NK-92 treated with Interleukin-12 subunit alpha and Interleukin-12 subunit beta, amount 100 ng/mL, for 24 hours (cell line): Measurements from ENCODE around the gene PXMP4.
A peak's percentile ranks its signal among the peaks of the same experiment; 100 is the strongest.
"Not testable (repeated sequence)": the region's sequence is repeated elsewhere in the genome, so short reads cannot be mapped to it uniquely, and the experiment has no call there.

Experiments used
- DNase-seq: peaks from one replicate; lab custom pipeline; 2025; lab: John Stamatoyannopoulos, UW

Gene PXMP4, protein sequence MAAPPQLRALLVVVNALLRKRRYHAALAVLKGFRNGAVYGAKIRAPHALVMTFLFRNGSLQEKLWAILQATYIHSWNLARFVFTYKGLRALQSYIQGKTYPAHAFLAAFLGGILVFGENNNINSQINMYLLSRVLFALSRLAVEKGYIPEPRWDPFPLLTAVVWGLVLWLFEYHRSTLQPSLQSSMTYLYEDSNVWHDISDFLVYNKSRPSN

DNA sequence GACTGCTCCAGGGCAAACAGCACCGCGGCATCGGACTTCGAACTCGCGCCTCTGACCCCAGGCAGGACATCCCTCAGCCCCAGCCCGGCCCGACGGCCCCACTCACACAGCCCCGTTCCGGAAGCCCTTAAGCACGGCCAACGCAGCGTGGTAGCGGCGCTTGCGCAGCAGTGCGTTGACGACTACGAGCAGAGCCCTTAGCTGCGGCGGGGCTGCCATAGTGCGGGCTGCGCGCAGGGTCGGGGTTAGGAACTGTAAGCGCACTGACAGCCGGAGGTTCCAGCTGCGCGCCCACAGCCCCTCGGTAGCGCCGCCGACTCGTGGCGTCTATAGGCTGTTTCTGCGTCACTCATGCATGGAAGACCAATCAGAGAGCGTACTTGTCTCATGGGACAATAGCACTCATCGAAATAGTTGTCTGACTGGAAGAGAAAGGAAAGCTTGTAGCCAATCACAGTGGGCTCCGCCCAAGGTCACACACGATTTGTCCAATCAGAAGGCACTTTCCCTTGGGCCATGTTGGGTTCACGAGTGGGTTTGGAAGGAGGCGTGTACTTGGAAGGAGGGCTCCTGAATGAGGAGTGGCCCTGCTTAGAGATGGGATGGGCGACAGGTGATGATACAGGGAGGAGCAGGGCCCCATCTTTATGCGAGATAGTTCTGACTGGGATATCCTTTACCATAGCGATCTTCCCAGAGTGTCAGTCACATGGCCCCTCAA, at the start of gene PXMP4:
TSS of gene PXMP4 (minus strand) at position 322 of the 721 bp plus-strand sequence. CDS start at position 219, 103 bp downstream.
- peak; percentile 60 for DNase-seq

DNA sequence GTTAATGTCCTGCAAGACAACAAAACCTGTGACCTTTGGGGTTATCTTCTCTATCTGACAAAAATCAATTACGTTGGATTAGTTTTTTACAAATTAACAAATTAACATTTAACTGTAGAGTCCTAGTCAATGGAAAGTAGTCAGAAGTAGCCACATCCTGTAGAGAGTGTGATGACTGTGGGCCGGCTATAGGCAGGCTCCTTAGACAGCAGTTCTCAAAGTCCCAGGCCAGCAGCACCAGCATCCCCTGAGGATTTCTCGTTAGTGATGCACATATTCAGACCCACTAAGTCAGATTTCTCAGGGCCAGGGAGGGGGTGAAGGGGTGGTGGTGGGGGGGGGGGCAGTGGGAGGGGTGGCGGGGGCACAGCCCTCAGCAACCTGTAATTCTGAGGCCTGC, 48.9 kb upstream of the PXMP4 start:
- no peak for DNase-seq

DNA sequence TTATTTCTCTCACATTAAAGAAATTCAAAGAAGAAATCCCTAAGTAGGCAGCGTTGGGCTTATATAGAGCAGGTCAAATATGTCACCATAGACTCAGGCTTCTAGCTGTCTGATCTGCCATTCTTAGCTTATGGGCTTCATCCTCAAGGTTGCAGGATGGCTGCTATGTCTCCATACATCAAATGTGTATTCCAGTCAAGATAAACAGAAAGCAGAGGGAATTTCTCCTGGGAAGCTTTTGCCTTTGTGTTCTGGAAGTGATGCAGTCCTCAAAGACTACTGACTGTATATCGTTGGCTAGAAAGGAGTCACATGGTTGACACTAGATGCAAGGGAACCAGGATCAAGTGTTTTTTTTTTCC, 47.6 kb upstream of the PXMP4 start:
- no peak for DNase-seq

GRCh38 chr20:33766686-33767085, 46.6 kb upstream of the PXMP4 start:
- no peak for DNase-seq

DNA sequence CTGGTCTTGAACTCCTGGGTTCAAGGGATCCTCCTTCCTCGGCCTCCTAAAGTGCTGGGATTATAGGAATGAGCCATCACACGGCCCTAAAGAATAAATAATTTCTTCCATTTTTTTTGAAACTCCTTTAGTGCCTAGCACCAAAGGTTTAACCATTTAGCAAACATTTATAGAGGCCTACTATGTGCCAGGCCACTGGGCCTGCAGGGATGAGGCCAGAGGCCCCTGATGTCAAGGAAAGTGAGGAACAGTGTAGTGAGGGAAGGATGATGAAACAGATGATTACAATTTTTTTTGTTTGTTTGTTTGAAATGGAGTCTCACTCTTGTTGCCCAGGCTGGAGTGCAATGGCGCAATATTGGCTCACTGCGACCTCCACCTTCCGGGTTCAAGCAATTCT, 45.5 kb upstream of the PXMP4 start:
- DNase-seq, result no peak

- no peak for DNase-seq
Measured at GRCh38 chr20:33765099-33765498, 45.0 kb upstream of the PXMP4 start.

DNA sequence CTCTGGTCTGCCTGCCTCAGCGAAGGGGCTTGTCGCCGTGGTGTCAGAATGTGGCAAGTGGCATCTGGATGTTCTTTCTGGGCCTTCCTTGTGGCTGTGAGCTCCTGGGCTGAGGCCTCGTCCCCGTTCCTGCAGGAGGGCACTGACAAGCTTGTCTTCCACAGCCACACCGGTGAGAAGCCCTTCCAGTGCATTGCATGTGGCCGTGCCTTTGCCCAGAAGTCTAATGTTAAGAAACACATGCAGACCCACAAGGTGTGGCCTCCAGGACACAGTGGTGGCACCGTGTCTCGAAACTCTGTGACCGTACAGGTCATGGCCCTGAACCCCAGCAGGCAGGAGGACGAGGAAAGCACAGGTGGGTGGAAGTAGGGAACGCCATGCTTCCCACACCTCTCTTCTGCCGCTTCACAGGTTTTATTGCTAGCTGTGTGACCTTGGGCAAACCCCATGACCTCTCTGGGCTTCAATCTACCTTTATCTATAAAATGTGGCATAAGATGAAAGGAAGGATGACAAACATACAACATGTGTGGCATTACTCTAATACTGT, 41.7 kb upstream of the PXMP4 start:
- DNase-seq, result no peak

- no peak for DNase-seq
Measured at GRCh38 chr20:33757458-33757857, 37.3 kb upstream of the PXMP4 start.

DNA sequence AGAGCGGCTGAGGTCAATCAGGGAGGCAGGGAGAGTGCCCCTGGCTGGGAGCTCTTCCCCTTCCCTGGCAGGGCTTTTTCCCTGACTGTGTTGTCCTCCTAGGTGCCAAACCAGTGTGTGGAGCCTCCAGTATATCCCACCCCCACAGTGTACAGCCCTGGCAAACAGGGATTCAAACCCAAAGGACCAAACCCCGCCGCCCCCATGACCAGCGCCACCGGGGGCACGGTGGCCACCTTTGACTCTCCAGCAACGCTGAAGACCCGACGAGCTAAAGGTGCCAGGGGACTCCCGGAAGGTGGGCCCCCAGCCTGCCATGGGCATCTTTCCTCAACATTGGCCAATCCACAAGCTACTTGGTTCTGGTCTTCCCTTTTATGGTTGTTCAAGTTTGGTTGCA, 36.9 kb upstream of the PXMP4 start:
- DNase-seq, result no peak

GRCh38 chr20:33755936-33756490, 35.9 kb upstream of the PXMP4 start:
- not testable (repeated sequence) for DNase-seq

- no peak for DNase-seq
Measured at GRCh38 chr20:33753763-33754162, 33.7 kb upstream of the PXMP4 start.

DNA sequence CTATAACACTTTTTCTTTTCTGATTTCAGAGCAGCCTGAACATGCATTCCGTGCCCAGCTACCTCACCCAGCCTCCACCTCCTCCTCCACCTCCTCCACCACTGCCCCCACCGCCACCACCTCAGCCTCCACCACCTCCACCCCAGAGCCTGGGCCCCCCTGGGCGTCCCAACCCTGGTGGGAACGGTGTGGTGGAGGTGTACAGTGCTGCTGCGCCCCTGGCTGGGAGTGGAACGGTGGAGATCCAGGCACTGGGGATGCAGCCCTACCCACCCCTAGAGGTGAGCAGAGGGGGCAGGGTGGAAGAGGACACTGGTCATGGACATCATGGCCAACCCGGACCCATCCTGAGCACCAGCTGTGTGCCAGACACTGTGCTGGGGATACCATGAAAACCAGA, 33.0 kb upstream of the PXMP4 start:
- DNase-seq, result no peak

GRCh38 chr20:33751775-33752174, 31.7 kb upstream of the PXMP4 start:
- DNase-seq, result no peak

- no peak for DNase-seq
Measured at GRCh38 chr20:33746325-33746998, 26.4 kb upstream of the PXMP4 start.

DNA sequence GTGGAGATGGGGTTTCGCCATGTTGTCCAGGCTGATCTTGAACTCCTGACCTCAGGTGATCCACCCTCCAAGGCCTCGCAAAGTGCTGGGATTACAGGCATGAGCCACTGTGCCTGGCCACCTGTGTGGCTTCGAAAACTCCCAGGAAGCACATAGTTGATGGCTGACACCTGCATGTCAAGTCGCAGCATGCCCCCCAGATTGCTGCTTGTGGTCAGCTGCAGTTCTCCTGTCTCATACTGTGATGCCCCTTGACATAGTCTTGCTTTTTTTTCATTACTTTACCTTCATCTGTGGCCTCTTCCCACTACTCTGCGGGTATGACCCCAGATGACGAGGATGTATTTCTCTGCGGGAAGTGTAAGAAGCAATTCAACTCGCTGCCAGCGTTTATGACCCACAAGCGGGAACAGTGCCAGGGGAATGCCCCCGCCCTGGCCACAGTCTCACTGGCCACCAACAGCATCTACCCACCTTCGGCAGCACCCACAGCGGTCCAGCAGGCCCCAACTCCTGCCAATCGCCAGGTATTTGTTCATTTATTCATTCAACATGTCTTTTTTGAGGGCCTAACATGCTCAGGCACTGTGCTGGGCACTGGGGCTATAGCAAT, 24.8 kb upstream of the PXMP4 start:
- no peak for DNase-seq

DNA sequence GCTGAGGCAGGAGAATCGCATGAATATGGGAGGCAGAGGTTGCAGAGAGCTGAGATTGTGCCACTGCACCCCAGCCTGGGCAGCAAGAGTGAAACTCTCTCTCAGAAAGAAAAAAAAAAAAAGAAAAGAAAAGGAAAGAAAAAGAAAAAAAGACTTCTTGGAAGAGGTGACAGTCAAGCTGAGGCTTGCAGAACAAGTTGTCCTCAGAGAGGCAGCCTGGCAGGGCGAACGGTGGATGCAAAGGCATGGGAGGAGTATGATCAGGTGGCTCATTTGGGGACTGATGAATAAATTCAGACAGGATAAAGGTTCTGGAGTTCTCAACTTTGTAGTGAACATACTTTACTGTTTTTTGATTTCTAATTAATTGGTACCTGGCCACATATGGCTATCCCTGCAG, 24.1 kb upstream of the PXMP4 start:
- DNase-seq, result no peak

GRCh38 chr20:33740189-33740588, 20.1 kb upstream of the PXMP4 start:
- DNase-seq, result no peak

- DNase-seq, result no peak
Measured at GRCh38 chr20:33739493-33739892, 19.4 kb upstream of the PXMP4 start.

GRCh38 chr20:33736962-33737361, 16.9 kb upstream of the PXMP4 start:
- DNase-seq, result no peak

DNA sequence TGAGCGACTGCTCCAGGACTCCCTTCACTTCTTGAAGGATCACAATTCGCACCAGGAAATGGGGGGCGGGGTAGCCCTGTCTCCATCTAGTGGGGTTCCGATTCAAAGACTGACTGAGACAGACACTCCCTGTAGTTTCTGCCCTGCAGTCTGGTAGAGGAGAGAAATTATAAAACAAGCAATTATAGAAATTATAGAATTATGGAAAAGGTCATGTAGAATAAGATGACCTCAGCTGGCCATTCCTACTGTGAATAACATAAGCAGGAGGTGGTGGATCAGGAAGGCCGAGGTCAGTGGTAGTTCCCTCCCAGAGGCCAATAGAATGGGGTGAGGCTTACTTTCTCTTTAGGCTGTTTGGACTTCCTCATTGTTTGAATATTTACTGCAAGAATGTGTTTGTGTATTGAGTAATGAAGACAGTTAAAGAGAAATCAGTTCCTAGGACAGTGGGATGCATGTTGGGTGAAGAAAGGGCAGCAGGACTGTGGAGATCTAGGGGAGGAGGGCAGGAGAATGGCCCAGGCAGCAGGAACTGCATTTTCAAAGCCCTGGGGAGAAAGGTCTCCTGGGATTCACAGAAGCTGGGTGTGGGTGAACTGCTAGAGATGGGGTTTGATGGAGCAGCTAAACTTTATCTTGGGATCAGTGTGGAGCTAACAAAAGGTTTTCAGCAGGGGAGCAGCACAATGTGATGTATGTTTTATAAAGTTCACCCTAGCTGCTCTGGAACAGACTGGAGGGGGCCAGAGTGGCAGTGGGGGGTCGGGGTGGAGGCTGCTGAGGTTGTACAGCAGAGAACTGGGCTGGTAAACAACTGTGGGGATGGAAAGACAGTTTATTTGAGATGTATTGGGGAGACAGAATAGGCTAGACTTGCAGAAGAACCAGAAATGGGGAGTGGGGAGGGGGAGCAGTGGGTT, 13.8 kb upstream of the PXMP4 start:
- no peak for DNase-seq
